GM18951 (cell line): Measurements from ENCODE around the gene DPP6.

Source experiments
- POLR2A ChIP-seq: IDR thresholded peaks from 4 replicates; pipeline ENCODE4 v1.6.1; 2011; ENCODE audit warnings: mild to moderate bottlenecking; ENCODE audit not compliant: insufficient read length, insufficient read depth; ENCODE audit errors: extremely low read depth
- in situ Hi-C: fragments of 300-500 bp; cut with MboI; formaldehyde crosslinking; loops from one replicate; pipeline ENCODE4 v1.12.0; 2022; ENCODE audit warnings: low sequenced_read_pairs, mixed read lengths, inconsistent platforms; ENCODE audit not compliant: unreplicated experiment

DPP6 gene

DNA sequence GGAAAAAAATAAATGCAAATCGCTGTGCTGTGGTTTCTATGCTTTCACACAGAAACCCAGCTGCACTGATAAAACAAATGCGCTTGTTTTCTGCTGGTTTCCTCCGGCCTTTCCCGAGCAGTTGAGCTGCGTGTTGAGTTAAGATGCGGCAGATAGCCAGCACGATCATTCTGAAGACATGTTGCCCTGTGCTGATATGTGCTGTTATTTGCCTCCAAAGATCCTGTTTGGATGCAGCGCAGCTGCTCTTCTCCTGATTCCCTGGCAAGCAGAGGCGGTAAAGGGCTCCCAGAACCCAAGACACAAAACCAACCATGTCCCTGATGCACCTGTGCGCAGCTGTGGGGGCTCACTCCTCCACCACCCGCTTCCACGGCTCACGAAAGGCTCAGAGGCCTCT, 725.3 kb downstream of the DPP6 start:
- no peak for TF ChIP-seq POLR2A
- in situ Hi-C loops, result no loop called here

DNA sequence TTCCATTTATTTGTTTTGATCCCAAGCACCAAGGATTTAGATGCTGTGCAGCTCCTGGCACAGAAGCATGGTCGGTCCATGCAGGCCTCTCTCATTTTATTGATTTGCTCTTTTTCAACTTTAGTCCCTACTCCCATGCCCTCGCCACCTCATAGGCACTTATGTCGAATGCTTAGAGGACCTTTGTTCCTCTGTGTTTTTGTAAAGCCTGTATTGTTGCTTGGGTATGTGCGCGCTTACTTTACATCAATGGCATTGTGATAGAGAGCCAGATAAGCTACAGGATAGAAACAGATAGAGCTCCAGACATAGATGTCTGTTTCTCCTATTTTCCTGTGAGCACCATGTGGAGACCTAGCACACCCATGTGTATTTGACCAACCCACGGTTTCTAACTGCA, 725.7 kb downstream of the DPP6 start:
- no peak for TF ChIP-seq POLR2A
- in situ Hi-C loops, result no loop called here

DNA sequence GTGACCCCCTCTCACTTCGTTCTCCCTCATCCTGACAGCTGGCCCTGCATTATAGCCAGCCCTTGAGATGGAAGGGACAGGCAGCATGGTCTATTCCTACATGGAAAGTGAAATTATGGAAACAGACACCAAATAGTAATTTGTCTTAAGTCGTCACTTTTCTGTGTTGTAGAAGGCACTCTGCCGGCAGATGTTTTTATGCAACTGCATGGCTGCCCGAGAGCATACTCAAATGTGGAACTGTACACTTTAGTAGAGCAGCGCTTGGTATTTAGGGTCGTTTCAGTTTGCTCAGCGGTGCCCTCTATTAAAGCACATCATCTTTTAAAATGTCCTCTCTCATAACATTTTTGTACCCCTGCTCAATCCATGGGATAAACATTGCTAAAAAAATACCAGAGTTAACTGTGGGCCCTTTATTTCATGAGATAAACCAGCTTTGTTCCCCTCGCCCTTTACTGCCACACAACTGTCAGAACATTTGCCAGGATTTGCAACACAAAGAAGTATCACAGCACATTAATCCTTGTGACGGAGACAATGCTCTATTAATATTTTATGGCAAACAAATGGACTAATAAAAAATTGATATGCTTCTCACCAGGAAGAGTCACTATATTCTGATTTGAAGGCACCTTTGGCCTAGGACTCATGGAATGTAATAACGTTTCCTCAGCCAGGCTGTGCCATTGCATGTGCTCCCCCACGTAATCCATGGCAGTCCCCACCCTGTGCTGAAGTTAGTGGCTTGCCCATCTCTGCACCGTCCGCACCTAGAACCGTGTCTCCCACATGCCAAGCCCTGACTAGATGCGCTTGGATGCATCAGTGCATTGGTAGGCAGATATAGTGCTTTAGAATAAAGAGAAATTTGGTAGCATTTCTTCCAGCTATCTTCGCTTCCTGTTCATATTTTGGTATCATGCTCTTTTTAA, 729.4 kb downstream of the DPP6 start:
- in situ Hi-C loops, result no loop called here
- TF ChIP-seq POLR2A, result no peak

DNA sequence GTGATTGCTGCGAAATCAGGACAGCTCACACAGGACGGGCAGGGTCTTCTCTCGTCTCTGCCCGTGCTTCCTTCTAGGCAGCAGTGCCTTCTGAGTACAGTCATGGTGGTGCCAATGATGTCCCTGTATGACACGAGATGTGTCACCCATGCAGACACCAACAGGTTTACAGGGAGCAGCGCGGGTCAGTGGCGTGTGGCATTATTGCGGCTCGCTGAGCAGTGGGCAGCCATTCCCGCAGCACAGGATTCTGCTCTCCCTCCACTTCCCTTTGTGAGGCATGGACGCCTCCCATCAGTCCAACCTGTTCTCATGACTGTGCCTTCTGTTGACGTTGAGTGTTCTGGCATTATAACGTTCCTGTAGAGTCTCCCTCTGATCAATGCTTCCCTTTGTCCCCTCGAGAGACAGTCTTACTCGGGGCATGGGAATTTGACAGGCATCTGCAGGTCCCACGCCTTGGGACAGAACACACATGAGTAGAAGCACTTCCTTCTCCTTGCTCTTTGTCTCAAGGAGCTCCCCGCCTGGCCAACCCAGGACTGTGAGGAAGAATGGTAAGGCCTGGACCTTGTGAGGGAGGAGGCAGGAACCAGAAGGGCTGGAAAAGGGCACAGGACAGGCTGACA, 731.2 kb downstream of the DPP6 start:
- TF ChIP-seq POLR2A, result no peak
- in situ Hi-C loops, result no loop called here

DNA sequence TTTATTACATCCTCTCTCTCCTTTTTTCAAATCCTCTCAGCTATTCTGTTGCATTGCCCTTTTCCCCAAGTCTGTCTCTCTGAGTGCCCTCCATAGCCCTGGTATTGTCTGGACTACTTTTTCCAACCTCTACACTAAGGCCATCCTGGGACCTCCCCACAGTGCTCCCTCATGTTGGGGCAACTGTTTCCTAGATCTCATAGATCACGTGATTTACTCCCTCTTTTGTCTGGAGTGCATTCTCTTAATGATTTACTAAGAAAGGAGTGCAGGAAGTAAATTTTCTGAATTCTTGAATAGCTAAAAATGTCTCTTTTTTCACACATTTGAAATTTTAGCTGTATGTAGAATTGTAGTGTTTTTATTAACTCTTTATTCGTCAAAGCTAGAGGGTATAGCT, 733.7 kb downstream of the DPP6 start:
- no peak for TF ChIP-seq POLR2A
- in situ Hi-C loops, result no loop called here

DNA sequence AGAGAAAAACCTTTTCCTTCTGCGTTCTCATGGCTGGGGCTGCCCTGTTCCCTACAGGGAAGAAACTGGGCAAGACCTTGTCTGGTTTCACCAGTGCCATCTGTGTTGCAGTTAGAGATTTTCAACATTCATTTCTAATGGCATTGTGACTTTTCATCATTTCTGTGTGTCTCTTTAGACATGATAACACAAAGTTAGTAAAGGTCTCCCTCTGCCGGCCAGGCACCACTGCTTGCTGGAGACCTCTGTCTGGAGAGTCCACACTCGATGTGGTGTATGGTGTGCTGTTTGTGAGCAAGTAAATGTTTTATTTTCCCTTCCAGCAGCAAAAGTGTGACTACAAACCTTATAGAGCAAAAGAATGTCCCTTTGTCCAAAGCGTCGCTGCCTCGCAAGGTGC, 737.2 kb downstream of the DPP6 start:
- in situ Hi-C loops, result no loop called here
- TF ChIP-seq POLR2A, result no peak

DNA sequence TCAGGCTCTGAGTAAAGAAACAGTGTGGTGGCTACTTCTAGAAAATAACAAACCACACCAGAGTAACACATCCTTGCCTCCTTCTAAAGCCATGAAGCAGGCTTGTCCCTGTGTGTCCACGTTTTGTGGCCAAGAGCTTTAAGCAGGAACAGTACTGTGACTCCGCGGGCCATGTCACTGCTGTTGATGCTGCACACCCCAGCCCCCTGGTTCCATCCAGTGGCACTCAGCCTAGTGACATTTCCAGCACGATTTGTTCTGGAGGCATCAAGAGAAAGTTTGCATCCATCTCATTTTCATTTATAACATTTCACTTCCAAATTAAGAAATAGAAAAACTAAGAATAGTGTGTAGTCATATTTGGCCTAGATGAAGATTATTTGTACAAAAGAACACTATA, 739.4 kb downstream of the DPP6 start:
- in situ Hi-C loops, result no loop called here
- TF ChIP-seq POLR2A, result no peak

DNA sequence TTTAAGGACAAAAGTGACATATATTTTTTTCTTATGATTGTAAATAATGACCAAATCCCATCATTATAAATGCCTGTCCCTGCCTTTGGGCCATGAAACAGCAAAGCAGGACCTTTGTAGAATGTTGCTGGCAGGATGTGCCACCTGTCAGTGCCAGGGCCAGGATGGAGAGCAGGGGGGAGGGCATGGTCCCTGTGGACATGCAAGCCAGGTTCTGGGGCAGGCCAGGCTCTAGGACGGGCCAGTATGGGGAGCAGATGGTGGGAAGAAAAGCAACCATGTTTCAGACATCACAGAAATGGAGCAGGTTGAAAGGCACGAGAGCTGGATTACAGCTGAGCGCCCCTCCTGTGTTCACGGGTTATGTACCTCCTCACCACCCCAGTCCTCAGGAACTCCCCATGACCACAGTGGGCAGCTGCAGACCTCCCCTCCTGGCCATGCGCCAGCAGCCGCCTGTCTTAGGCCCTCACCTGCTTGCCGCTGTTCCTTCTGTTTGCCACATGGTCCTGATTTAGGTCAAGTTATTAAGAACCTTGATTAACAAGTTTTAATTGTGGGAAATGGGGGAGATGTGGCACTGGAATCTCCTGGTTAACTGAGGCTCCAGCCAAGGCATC, 740.3 kb downstream of the DPP6 start:
- in situ Hi-C loops, result no loop called here
- no peak for TF ChIP-seq POLR2A

DNA sequence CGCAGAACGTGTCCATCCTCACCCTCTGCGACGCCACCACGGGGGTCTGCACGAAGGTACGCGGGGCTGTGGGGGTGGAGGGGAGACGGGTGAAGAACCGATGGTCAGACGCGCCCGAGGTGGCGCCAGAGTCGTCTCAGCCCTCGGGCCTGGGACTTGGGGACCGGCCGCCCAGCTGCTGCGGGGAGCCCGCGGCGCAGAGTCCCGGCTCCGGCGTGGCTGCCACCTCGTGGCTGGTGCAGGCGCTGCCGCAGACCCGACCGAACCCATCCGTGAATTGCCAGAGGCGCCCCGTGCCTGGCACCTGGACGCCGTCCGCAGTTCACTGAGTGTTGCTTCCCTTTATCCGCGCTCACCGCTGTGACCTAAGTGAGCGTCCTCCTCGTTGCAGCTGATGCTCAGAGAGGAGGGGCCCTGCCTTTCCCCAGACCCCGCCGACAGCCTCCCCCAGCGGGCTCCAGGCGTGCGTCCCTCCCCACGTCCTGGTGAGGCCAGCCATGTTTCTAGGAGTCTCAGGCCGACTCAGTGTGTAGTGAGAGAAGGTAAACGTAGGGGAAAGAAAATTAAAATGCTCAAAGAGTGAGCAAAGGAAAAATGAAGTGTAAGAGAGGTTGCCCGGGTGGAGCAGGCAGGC, 742.1 kb downstream of the DPP6 start:
- in situ Hi-C loops, result no loop called here
- no peak for TF ChIP-seq POLR2A

DNA sequence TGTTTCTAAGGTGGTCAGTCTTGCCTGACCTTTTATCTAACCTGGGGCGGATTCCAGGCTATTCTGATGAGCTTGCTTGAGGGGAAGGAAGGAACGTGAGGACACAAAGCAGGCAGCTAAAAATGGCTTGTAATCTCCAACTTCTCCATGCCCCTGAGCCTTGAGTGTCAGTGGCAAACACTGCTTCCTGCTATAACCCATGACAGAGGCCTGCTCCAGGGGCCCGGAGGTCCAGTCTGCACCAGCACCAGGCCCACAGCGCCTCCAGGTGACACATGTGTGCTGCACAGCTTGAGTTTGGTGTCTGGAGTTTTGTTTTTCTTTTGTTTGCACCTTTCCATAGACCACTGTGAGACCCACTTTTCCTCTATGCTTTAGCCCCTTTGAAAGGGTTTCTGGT, 742.8 kb downstream of the DPP6 start:
- no peak for TF ChIP-seq POLR2A
- in situ Hi-C loops, result no loop called here

DNA sequence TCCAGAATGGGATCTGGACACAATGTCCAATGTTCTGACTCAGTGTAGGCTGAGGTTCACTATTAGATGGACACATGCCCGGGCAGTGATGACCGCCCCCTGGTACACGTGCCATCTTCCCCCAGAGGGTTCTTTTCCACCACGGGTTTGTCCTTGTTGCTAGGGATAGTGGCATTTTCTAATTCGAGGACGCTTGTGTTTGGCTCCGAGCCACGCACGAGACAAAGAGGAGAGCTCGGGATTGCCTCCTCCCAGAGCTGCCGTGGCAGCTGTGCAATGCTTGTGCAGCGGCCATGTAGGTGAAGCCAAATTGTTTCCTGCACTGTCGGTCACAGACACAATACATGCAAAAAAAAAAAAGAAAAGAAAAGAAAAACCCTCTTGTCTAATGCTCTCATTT, 743.2 kb downstream of the DPP6 start:
- in situ Hi-C loops, result no loop called here

DNA sequence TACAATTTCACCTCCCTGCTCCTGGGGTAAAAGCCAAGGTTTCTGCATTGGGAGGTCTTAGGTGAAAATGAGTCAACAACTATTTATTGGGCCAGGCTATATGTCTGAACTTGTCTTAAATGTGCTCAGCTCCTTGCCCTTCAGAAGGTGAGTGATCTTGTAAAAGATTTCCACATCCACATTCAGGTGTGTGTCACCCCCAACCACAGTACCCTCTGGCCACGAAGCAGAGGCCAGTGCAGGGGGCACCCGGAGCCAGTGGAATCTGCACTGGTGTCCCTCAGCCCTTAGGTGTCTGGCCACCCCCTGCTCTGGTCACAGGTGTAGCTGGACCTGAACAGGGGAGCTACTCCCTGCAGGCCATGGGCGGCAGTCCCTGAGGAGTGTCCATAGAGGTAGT, 752.3 kb downstream of the DPP6 start:
- TF ChIP-seq POLR2A, result no peak

More for the DNA sequence above, 743.2 kb downstream of the DPP6 start:
- no peak for TF ChIP-seq POLR2A

DNA sequence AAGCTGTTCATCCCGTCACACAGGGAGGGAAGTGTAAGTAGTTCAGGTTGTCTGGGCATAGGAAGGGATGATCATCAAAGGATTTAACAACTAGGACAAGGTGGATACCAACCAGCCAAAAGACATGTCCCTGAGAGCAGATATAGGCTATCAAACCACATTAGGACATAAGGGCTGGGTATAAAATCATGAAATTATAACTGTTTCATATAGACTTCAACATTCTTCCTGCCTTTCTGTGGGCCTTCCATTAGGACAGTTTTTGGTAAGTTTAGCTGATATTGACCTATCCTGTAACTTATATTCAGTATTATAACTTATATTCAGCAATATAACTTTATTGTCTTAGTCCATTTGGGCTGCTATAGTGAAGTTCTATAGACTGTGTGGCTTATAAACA, 759.8 kb downstream of the DPP6 start:
- in situ Hi-C loops, result no loop called here
- TF ChIP-seq POLR2A, result no peak

More for the DNA sequence above, 752.3 kb downstream of the DPP6 start:
- in situ Hi-C loops, result no loop called here

DNA sequence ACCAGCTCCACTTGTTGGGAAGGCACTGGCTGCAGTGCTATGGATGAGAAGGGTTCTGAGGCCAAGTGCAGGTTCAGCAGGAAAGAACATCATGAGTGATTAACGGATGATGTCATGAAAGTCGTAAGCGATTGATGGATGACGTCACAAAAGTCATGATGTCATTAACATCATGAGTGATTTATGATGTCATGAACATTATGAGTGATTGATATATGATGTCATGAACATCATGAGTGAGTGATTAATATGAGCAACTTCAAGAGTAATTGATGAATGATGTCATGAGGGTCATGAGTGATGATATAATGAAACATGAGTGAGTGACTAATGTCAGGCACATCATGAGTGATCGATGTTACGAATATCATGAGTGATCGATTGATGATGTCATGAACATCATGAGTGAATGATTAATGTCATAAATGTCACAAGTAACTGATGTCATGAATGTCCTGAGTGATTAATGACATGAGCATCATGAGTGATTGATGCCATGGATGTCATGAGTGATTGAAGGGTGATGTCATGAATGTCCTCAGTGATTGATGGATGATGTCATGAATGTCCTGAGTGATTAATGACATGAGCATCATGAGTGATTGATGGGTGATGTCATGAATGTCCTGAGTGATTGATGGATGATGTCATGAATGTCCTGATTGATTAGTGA, 765.2 kb downstream of the DPP6 start:
- in situ Hi-C loops, result no loop called here
- no peak for TF ChIP-seq POLR2A
